Liver (tissue), 9 donors: ENCODE data around the gene FGD5. TPM values are rescaled to one million over a fixed set of nuclear protein-coding genes. Genes with fewer than 3 reads are reported as not detected.

Experiments used
- DNase-seq: peaks from one replicate; pipeline ENCODE4 v3.0.0-alpha.2; 2017; ENCODE audit warnings: low spot score
- H3K27ac ChIP-seq, 2 donors: one replicate each; pipeline ENCODE4 v1.7.0; 2013; ENCODE audit warnings: inconsistent platforms in 2 of 2, low read length in 2 of 2, control low read depth in 1 of 2, low read depth in 1 of 2, mild to moderate bottlenecking in 1 of 2
- H3K27me3 ChIP-seq, 4 donors: one replicate each; pipeline versions ENCODE4 v1.6.1 to v1.7.0; 2013; ENCODE audit warnings: low read length in 3 of 4, inconsistent platforms in 1 of 4, mild to moderate bottlenecking in 1 of 4, moderate library complexity in 1 of 4; ENCODE audit not compliant: control insufficient read depth in 4 of 4, insufficient read depth in 4 of 4
- H3K36me3 ChIP-seq, 4 donors: one replicate each; pipeline versions ENCODE4 v1.6.1 to v1.7.0; 2013; ENCODE audit warnings: low read length in 3 of 4, mild to moderate bottlenecking in 3 of 4, low read depth in 1 of 4, moderate library complexity in 1 of 4; ENCODE audit not compliant: control insufficient read depth in 4 of 4, insufficient read depth in 3 of 4
- H3K4me1 ChIP-seq, 4 donors: one replicate each; pipeline versions ENCODE4 v1.6.1 to v1.7.0; 2013; ENCODE audit warnings: low read length in 3 of 4, mild to moderate bottlenecking in 3 of 4, moderate library complexity in 1 of 4; ENCODE audit not compliant: control insufficient read depth in 4 of 4, insufficient read depth in 4 of 4
- H3K4me3 ChIP-seq, 3 donors: one replicate each; pipeline versions ENCODE4 v1.6.1 to v1.7.0; 2013; ENCODE audit warnings: low read length in 3 of 3, control low read depth in 1 of 3, low read depth in 1 of 3, mild to moderate bottlenecking in 1 of 3
- H3K9ac ChIP-seq, 2 donors: one replicate each; pipeline ENCODE4 v1.7.0; 2013; ENCODE audit warnings: low read length in 2 of 2, mild to moderate bottlenecking in 2 of 2, moderate library complexity in 2 of 2, control low read depth in 1 of 2, low read depth in 1 of 2
- H3K9me3 ChIP-seq, 4 donors: one replicate each; pipeline versions ENCODE4 v1.6.1 to v1.7.0; 2013; ENCODE audit warnings: low read length in 3 of 4; ENCODE audit not compliant: control insufficient read depth in 4 of 4
- FOXA1 ChIP-seq: IDR thresholded peaks from 2 replicates; pipeline ENCODE4 v1.6.1; 2016; ENCODE audit warnings: antibody characterized with exemption
- FOXA2 ChIP-seq: IDR thresholded peaks from 2 replicates; pipeline ENCODE4 v1.6.1; 2016; ENCODE audit warnings: antibody characterized with exemption
- GABPA ChIP-seq, 2 donors: IDR thresholded peaks in 1 of 2; conservative IDR thresholded peaks in 1 of 2; 2 replicates each; pipeline ENCODE4 v1.6.1; 2016; ENCODE audit warnings: antibody characterized with exemption in 2 of 2, mild to moderate bottlenecking in 1 of 2, moderate library complexity in 1 of 2
- HNF4A ChIP-seq, 2 donors: conservative IDR thresholded peaks; 2 replicates each; pipeline ENCODE4 v1.6.1; 2016; ENCODE audit warnings: antibody characterized with exemption in 2 of 2, mild to moderate bottlenecking in 2 of 2
- HNF4G ChIP-seq: IDR thresholded peaks from 2 replicates; pipeline ENCODE4 v1.6.1; 2016; ENCODE audit warnings: antibody characterized with exemption
- JUND ChIP-seq, 2 donors: IDR thresholded peaks; 2 replicates each; pipeline ENCODE4 v1.6.1; 2016; ENCODE audit warnings: antibody characterized with exemption in 2 of 2
- RAD21 ChIP-seq, 2 donors: IDR thresholded peaks; 2 replicates each; pipeline ENCODE4 v1.6.1; 2016; ENCODE audit warnings: antibody characterized with exemption in 2 of 2, mild to moderate bottlenecking in 2 of 2
- RXRA ChIP-seq, 2 donors: IDR thresholded peaks; 2 replicates each; pipeline ENCODE4 v1.6.1; 2017 to 2018; ENCODE audit warnings: antibody characterized with exemption in 2 of 2, mild to moderate bottlenecking in 1 of 2
- SP1 ChIP-seq: IDR thresholded peaks from 2 replicates; pipeline ENCODE4 v1.6.1; 2018; ENCODE audit warnings: antibody characterized with exemption, mild to moderate bottlenecking
- TAF1 ChIP-seq: conservative IDR thresholded peaks from 2 replicates; pipeline ENCODE4 v1.6.1; 2016; ENCODE audit warnings: antibody characterized with exemption, mild to moderate bottlenecking
- YY1 ChIP-seq: IDR thresholded peaks from 2 replicates; pipeline ENCODE4 v1.6.1; 2016; ENCODE audit warnings: antibody characterized with exemption, mild to moderate bottlenecking
- WGBS: extraction: QIAGEN DNeasy Blood & Tissue Kit; methylation state at CpG from one replicate; pipeline ENCODE4 v1.1.7; 2013; 5-methylcytosine and 5-hydroxymethylcytosine counted together
- polyA plus RNA-seq, 2 donors: library from polyadenylated mRNA; stranded (reverse) in 1 of 2; unstranded in 1 of 2; fragments of 200-250 nt in 1 of 2; fragments of >200 nt in 1 of 2; fragmentation: Nextera tagmentation in 1 of 2; extraction: Ambion mirVana in 1 of 2; gene quantifications; one replicate each; pipeline versions ENCODE4 v1.2.1 to v1.2.3, GENCODE V29; 2013 to 2015
- total RNA-seq, 2 donors: library from RNA; depleted of rRNA; stranded (reverse); fragments of >200 nt; gene quantifications; one replicate each; pipeline ENCODE4 v1.2.3, GENCODE V29; 2014
- TF ChIP-seq, protein P1 (sequence below): fragments of 150-350 bp; IDR thresholded peaks from 2 replicates; pipeline ENCODE4 v1.5.1; 2017; ENCODE audit warnings: improper control_type of control experiment, low read depth, low read length; ENCODE audit not compliant: missing input control
- TF ChIP-seq, protein P2 (sequence below): IDR thresholded peaks from 2 replicates; pipeline ENCODE4 v1.6.1; 2016; ENCODE audit warnings: antibody characterized with exemption
- TF ChIP-seq, protein P3 (sequence below): IDR thresholded peaks from 2 replicates; pipeline ENCODE4 v1.6.1; 2016; ENCODE audit warnings: antibody characterized with exemption, mild to moderate bottlenecking
- TF ChIP-seq, protein P4 (sequence below): IDR thresholded peaks from 2 replicates; pipeline ENCODE4 v1.6.1; 2016; ENCODE audit warnings: antibody characterized with exemption
- donor health status: healthy.
- donor health status: healthy.
- donor health status: healthy.
- donor health status: healthy.
- donor health status: healthy.

Gene FGD5
- total and polyA plus RNA-seq, 4 donors = 2.0 to 6.3 (median 3.1) TPM

DNA sequence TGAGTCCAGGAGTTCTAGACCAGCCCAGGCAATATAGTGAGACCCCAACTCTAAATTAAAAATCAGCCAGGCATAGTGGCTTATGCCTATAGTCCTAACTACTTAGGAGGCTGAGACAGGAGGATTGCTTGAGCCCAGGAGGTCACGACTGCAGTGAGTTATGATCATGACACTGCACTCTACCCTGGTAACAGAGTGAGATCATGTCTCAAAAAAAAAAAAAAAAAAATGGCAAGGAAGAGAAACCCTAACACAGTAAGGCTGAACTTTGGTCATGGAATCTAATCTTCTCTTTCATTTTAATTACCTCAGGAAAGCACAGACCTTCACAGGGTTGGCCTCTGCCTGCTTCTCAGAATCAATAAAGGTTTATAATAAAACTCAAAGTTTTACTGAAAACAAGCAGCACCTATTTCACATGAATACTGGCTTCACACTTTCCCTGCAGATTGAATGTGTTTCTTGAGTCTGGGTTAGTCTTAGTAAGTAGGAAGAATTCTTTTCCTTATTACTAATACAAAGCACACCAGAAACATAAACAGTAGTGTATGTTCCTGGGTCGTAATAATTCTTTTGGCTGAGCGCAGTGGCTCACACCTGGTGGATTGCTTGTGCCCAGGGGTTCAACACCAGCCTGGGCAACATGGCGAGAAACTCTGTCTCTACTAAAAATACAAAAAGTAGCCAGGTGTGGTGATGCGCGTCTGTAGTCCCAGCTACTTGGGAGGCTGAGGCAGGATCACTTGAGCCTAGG, 117.0 kb downstream of the FGD5 start:
- no peak overlapping the region for H3K27ac ChIP-seq

DNA sequence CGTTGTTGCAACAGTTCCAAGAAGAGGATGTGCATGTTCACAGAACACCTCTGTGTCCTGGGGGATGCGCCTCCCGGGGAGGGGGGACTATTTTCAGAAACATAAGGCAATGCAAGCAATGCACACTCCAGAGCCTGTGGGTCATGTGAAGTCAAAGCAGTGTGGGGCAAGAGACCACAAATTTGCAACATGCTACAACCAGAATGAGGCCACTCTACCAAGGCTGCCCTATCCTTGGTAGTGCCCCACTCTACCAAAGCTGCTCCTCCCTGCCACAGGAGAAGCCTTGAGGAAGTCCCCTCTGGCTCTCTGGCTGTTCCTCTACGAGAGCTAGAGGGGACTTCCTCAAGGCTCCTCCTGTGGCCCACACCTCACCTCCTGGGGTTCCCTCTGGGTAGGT, 120.2 kb downstream of the FGD5 start:
- no peak overlapping the region for H3K9ac ChIP-seq
- WGBS = 81% methylated on average over 4 of the region's 4 CpGs
- peaks cover 5 to 17% (median 13%) of the 10 kb centered on the region in 4 donors for H3K4me1 ChIP-seq
- H3K27me3 ChIP-seq = no peaks in the 10 kb centered on the region
- no peak for DNase-seq
- no peaks in the 10 kb centered on the region for H3K36me3 ChIP-seq
- TF ChIP-seq SP1 (no peak), JUND (IDR thresholded peaks at IDR 0.05) (no peak), HNF4G (no peak), TAF1 (no peak), RAD21 (IDR thresholded peaks at IDR 0.05) (no peak), RXRA (IDR thresholded peaks at IDR 0.05) (no peak), FOXA1 (no peak), GABPA (IDR thresholded peaks at IDR 0.05 in 1 of 2, conservative IDR thresholded peaks at IDR 0.05 in 1 of 2) (no peak), FOXA2 (no peak), HNF4A (conservative IDR thresholded peaks at IDR 0.05) (no peak), YY1 (no peak)
- TF ChIP-seq, protein P1, sequence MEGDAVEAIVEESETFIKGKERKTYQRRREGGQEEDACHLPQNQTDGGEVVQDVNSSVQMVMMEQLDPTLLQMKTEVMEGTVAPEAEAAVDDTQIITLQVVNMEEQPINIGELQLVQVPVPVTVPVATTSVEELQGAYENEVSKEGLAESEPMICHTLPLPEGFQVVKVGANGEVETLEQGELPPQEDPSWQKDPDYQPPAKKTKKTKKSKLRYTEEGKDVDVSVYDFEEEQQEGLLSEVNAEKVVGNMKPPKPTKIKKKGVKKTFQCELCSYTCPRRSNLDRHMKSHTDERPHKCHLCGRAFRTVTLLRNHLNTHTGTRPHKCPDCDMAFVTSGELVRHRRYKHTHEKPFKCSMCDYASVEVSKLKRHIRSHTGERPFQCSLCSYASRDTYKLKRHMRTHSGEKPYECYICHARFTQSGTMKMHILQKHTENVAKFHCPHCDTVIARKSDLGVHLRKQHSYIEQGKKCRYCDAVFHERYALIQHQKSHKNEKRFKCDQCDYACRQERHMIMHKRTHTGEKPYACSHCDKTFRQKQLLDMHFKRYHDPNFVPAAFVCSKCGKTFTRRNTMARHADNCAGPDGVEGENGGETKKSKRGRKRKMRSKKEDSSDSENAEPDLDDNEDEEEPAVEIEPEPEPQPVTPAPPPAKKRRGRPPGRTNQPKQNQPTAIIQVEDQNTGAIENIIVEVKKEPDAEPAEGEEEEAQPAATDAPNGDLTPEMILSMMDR = no peak
- TF ChIP-seq, protein P2, sequence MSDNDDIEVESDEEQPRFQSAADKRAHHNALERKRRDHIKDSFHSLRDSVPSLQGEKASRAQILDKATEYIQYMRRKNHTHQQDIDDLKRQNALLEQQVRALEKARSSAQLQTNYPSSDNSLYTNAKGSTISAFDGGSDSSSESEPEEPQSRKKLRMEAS = no peak
- TF ChIP-seq, protein P3, sequence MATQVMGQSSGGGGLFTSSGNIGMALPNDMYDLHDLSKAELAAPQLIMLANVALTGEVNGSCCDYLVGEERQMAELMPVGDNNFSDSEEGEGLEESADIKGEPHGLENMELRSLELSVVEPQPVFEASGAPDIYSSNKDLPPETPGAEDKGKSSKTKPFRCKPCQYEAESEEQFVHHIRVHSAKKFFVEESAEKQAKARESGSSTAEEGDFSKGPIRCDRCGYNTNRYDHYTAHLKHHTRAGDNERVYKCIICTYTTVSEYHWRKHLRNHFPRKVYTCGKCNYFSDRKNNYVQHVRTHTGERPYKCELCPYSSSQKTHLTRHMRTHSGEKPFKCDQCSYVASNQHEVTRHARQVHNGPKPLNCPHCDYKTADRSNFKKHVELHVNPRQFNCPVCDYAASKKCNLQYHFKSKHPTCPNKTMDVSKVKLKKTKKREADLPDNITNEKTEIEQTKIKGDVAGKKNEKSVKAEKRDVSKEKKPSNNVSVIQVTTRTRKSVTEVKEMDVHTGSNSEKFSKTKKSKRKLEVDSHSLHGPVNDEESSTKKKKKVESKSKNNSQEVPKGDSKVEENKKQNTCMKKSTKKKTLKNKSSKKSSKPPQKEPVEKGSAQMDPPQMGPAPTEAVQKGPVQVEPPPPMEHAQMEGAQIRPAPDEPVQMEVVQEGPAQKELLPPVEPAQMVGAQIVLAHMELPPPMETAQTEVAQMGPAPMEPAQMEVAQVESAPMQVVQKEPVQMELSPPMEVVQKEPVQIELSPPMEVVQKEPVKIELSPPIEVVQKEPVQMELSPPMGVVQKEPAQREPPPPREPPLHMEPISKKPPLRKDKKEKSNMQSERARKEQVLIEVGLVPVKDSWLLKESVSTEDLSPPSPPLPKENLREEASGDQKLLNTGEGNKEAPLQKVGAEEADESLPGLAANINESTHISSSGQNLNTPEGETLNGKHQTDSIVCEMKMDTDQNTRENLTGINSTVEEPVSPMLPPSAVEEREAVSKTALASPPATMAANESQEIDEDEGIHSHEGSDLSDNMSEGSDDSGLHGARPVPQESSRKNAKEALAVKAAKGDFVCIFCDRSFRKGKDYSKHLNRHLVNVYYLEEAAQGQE = no peak
- H3K4me3 ChIP-seq = no peak overlapping the region
- no peaks in the 10 kb centered on the region for H3K9me3 ChIP-seq
- no peak overlapping the region for H3K27ac ChIP-seq

More for the DNA sequence above, 117.0 kb downstream of the FGD5 start:
- H3K9me3 ChIP-seq = no peaks in the 10 kb centered on the region
- 89% methylated on average over 6 of the region's 6 CpGs for WGBS
- H3K4me1 ChIP-seq = peaks cover 0 to 8% (median 0%) of the 10 kb centered on the region in 4 donors
- TF ChIP-seq FOXA2 (no peak), SP1 (no peak), GABPA (IDR thresholded peaks at IDR 0.05 in 1 of 2, conservative IDR thresholded peaks at IDR 0.05 in 1 of 2) (no peak), HNF4G (no peak)
- TF ChIP-seq, protein P1 = no peak
- TF ChIP-seq, protein P2 = no peak
- TF ChIP-seq, protein P4, sequence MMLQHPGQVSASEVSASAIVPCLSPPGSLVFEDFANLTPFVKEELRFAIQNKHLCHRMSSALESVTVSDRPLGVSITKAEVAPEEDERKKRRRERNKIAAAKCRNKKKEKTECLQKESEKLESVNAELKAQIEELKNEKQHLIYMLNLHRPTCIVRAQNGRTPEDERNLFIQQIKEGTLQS = no peak
- no peak overlapping the region for H3K9ac ChIP-seq
- no peaks in the 10 kb centered on the region for H3K36me3 ChIP-seq
- no peaks in the 10 kb centered on the region for H3K27me3 ChIP-seq
- H3K4me3 ChIP-seq = no peak overlapping the region
- no peak for DNase-seq
